Mucosa of descending colon (tissue), 3 donors: Measurements from ENCODE around the gene PCK2. TPM values are rescaled to one million over a fixed set of nuclear protein-coding genes. Genes with fewer than 3 reads are reported as not detected.
"Not testable (repeated sequence)": the region's sequence is repeated elsewhere in the genome, so short reads cannot be mapped to it uniquely, and the experiment has no call there.

Experiments used
- ATAC-seq: fragments of 200-7000 bp; cut with Tn5 transposase; one replicate; pipeline ENCODE4 v1.9.1; 2020; ENCODE audit warnings: mild to moderate bottlenecking, moderate library complexity
- DNase-seq, 3 donors: peaks; one replicate each; pipeline ENCODE4 v3.0.0-alpha.2; 2020
- H3K36me3 ChIP-seq: fragments of 200-600 bp; one replicate; pipeline ENCODE4 v1.8.0; 2021; ENCODE audit warnings: low read depth, mild to moderate bottlenecking
- H3K4me1 ChIP-seq: fragments of 200-600 bp; one replicate; pipeline ENCODE4 v1.8.0; 2021; ENCODE audit warnings: low read depth, mild to moderate bottlenecking
- H3K4me3 ChIP-seq: fragments of 200-600 bp; one replicate; pipeline ENCODE4 v1.8.0; 2021; ENCODE audit warnings: mild to moderate bottlenecking
- H3K9me3 ChIP-seq: fragments of 200-600 bp; one replicate; pipeline ENCODE4 v1.8.0; 2021; ENCODE audit warnings: mild to moderate bottlenecking
- intact Hi-C, 2 donors: fragments of 100-400 bp; cut with DNase I in 1 of 2; cut with micrococcal nuclease in 1 of 2; formaldehyde crosslinking; loops; one replicate each; pipeline versions ENCODE4 v1.11.0 to v1.11.1; 2022; cut with DNase I, micrococcal nuclease
- long read RNA-seq, 2 donors: library from polyadenylated mRNA; unstranded; transcript quantifications; one replicate each; pipeline ENCODE4 v2.0.0, GENCODE V29; 2019 to 2021
- total RNA-seq, 3 donors: library from RNA; stranded (reverse); fragmentation: NEBNext Ultra II Directional in 2 of 3; extraction: Animal tissue kit (Norgen Biotek cat#: 25700) in 2 of 3; gene quantifications; one replicate each; pipeline versions ENCODE4 v1.2.1 to v1.2.4, GENCODE V29; 2021 to 2023
- TF ChIP-seq, protein P1 (sequence below): fragments of 200-600 bp; IDR thresholded peaks from one replicate; pipeline ENCODE4 v1.8.0; 2022; ENCODE audit warnings: antibody characterized with exemption, mild to moderate bottlenecking
- donor health status: DM: no; HTN: no; CAD: no; lungs with moderate emphysema.
- donor health status: DM: no; HTN: no; CAD: no.
- donor health status: DM: no; HTN: yes; CAD: no.

PCK2 gene
- 100 to 1,000 TPM in 2 of 3 donors, 10 to 100 TPM in 1; 64.7 to 150 (median 150) TPM for total RNA-seq
- long read RNA-seq, donor 1, transcript PCK2-201 (10 exons, 2,357 nt) = major isoform, 98 of 131 reads
- long read RNA-seq, donor 1, partial matches to known transcripts = 11 of 131 reads
- long read RNA-seq, donor 1, other reads (novel, unspliced or antisense) = 17 of 131 reads
- long read RNA-seq, donor 2, transcript PCK2-201 (10 exons, 2,357 nt) = major isoform, 140 of 194 reads
- long read RNA-seq, donor 2, partial matches to known transcripts = 13 of 194 reads
- long read RNA-seq, donor 2, other reads (novel, unspliced or antisense) = 34 of 194 reads

DNA sequence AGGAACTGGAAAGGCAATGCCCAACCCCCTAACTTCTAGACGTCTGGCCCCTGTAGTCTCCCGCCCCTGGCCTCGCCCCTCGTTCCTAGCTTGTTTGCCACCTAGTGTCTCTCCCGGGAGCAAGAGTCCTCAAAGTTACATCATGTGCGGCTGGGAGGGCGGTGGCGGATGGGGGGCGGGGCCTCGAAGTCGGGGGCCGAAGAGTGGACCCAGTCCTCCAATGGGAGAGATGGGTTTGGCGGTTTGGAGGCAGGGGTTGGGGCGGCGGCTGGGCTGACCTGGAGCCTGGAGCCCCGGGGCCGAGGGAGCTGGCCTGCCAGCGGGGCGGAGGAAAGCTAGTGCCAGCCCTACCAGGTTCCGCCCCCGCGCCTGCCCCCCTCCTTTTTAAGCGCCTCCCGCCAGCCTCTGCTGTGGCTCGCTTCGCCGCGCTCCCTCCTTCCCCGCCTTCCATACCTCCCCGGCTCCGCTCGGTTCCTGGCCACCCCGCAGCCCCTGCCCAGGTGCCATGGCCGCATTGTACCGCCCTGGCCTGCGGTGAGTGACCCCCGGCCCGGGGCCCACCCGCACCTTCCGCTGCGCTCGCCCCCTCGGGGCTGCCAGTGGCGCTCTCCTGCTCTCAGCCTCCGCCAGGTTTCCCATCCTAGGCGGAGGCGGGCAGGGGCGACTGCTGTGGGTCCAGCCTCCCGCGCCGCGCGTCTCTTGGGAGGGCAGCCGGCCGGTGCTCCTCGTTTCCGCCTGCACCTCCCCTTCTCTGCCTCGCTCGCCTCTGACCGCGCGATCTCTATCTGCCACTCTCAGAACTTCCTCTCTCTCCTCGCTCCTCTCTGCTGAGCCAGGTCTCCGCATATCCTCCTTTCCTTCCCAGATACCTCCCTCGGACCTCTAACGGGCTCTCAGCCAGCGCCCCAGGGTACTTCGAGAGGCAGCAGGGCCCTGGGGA, at the start of gene PCK2:
TSS of gene PCK2 (plus strand) at position 411 of the 940 bp plus-strand sequence. CDS start at position 506, 95 bp downstream.
- peak within 1 kb of the TSS; percentile 83 for H3K4me3 ChIP-seq
- H3K36me3 ChIP-seq = no peaks in the 10 kb centered on the region
- TF ChIP-seq, protein P1, sequence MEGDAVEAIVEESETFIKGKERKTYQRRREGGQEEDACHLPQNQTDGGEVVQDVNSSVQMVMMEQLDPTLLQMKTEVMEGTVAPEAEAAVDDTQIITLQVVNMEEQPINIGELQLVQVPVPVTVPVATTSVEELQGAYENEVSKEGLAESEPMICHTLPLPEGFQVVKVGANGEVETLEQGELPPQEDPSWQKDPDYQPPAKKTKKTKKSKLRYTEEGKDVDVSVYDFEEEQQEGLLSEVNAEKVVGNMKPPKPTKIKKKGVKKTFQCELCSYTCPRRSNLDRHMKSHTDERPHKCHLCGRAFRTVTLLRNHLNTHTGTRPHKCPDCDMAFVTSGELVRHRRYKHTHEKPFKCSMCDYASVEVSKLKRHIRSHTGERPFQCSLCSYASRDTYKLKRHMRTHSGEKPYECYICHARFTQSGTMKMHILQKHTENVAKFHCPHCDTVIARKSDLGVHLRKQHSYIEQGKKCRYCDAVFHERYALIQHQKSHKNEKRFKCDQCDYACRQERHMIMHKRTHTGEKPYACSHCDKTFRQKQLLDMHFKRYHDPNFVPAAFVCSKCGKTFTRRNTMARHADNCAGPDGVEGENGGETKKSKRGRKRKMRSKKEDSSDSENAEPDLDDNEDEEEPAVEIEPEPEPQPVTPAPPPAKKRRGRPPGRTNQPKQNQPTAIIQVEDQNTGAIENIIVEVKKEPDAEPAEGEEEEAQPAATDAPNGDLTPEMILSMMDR = no peak
- H3K4me1 ChIP-seq = peaks cover 31% of the 10 kb centered on the region
- intact Hi-C loops = no loop called here
- H3K9me3 ChIP-seq = no peaks in the 10 kb centered on the region
- ATAC-seq (peak; percentile 86), DNase-seq (peak; percentile 91 to 97 (median 96))

DNA sequence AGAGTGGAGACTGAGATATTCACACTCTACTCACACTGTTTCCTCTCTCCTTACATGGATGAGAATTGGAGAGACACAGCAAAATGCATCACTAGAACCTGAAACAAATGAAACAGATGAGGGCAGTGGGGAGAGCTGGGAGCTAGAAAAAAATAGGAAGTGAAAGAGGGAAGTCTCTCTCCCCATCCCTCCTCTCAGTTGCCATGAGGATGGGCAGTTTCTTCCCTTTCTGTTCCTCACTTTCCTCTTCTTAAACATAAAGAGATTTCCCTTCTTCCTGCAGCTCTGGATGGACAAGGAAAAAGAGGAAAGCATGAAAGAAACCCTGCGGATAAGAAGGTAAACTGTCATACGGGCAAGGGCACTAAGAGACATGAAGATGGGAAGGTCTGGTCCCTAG, 45.1 kb upstream of the PCK2 start:
- ATAC-seq, intact Hi-C loops, H3K4me1 ChIP-seq, H3K9me3 ChIP-seq, DNase-seq, H3K4me3 ChIP-seq, H3K36me3 ChIP-seq: not testable (repeated sequence)

GRCh38 chr14:24050753-24051152, 43.4 kb upstream of the PCK2 start:
- not testable (repeated sequence) for H3K4me3 ChIP-seq, H3K9me3 ChIP-seq, H3K4me1 ChIP-seq, ATAC-seq, H3K36me3 ChIP-seq
- DNase-seq = peak in 1 of 3 donors; percentile 14
- intact Hi-C loops = loop anchor here in 1 of 2 donors (10.0 kb wide), 1 partner anchor 54 kb away; no protein-coding TSS in a partner anchor

GRCh38 chr14:24051176-24051788, 42.8 kb upstream of the PCK2 start:
- Histone ChIP-seq H3K4me1 (peaks cover 9% of the 10 kb centered on the region), H3K36me3 (no peaks in the 10 kb centered on the region), H3K4me3 (peak overlapping the region; percentile 40), H3K9me3 (no peaks in the 10 kb centered on the region)
- peak; percentile 53 for ATAC-seq
- DNase-seq = peak in 2 of 3 donors; percentile 56 to 75
- intact Hi-C loops = loop anchor here in 1 of 2 donors (10.0 kb wide), 1 partner anchor 54 kb away; no protein-coding TSS in a partner anchor
- TF ChIP-seq, protein P1 = no peak

DNA sequence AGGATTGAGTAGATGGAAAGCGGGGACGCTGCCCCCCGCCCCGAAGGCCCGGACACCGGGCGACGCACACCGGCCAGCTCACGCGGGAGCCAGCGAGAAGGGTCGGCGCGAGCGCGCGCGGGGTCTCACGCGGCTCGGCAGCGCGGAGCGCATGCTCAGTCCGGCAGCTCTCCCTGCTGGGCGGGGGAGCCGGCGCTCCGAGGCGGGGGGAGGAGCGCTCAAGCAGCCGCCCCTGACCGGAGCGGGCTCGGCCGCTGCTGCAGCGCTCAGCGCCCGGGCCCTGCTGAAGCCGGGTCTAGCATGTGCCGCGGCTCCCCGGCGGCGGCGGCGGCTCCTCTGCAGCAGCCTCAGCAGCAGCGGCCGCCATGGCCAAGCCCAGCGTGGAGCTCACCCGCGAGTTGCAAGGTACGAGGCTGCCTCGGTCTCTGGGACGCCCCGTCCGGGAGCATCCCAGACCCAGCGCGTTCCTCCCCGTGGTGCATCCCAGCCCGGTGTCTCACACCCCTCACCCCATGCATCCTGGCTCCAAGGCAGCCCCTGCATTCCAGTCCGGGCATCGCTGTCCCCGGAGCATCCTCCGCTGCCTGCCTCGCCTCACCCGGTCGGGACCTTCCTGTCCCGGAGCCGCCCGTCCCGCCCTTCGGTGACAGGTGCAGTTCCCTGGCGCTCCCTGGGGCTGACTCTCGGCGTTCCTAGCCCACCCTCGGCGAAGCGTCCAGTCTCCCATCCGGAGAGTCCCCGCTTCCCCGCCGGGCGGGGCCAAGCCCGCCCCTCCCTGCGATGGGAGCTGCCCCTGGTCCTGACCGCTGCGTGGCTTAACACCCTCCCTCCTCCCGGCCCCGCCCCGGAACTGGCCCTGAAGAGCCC, 42.1 kb upstream of the PCK2 start, which contains the start of gene CARMIL3:
TSS of gene CARMIL3 (plus strand) at position 221 of the 867 bp plus-strand sequence. CDS start at position 366, 145 bp downstream.
- TF ChIP-seq, protein P1 = no peak
- DNase-seq (peak; percentile 68 to 81 (median 76)), ATAC-seq (peak; percentile 92)
- no peaks in the 10 kb centered on the region for H3K9me3 ChIP-seq
- peak within 1 kb of the TSS; percentile 40 for H3K4me3 ChIP-seq
- no peaks in the 10 kb centered on the region for H3K36me3 ChIP-seq
- H3K4me1 ChIP-seq = peaks cover 9% of the 10 kb centered on the region
- intact Hi-C loops = loop anchor here in 1 of 2 donors (10.0 kb wide), 1 partner anchor 53 kb away; no protein-coding TSS in a partner anchor
